MM.1S (cell line): Measurements from ENCODE around the gene BCL2.

ENCODE experiments used
- EZH2 ChIP-seq: fragments of 300-600 bp; sonication (generic); optimal IDR thresholded peaks from 2 replicates; pipeline ENCODE3; 2017; ENCODE audit warnings: low read depth, mild to moderate bottlenecking, antibody characterized with exemption, low read length, mixed read lengths
- TF ChIP-seq, protein P1 (sequence below): fragments of 300-600 bp; sonication (generic); IDR thresholded peaks from 2 replicates; pipeline ENCODE4 v1.5.1; 2016; ENCODE audit warnings: antibody characterized with exemption, low read length, mixed read lengths

DNA sequence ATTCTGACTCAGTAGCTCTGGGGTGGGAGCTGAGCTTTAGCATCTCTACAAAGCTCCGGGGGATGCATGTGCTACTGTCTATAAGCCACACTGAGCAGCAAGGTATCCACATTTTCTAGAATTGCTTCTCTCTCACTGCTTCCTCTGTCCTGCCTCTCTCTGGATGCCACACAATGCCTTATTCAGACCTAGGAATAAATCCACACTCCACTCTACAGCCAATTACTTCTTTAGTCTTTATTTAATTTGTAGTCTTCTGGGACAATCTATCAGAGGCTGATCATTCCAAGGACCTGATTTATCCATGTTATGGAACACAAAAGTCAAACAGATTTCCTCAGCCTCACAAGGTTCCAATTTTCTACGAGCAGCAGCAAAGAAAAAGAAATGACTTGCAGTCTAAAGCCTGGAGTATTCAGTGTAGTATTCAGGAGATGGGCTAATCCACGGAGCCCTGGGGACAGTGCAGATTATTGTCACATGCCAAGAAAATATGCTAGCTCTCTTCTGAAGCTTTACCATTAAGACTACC is 4.4 kb downstream of the BCL2 start:
- TF ChIP-seq, protein P1, sequence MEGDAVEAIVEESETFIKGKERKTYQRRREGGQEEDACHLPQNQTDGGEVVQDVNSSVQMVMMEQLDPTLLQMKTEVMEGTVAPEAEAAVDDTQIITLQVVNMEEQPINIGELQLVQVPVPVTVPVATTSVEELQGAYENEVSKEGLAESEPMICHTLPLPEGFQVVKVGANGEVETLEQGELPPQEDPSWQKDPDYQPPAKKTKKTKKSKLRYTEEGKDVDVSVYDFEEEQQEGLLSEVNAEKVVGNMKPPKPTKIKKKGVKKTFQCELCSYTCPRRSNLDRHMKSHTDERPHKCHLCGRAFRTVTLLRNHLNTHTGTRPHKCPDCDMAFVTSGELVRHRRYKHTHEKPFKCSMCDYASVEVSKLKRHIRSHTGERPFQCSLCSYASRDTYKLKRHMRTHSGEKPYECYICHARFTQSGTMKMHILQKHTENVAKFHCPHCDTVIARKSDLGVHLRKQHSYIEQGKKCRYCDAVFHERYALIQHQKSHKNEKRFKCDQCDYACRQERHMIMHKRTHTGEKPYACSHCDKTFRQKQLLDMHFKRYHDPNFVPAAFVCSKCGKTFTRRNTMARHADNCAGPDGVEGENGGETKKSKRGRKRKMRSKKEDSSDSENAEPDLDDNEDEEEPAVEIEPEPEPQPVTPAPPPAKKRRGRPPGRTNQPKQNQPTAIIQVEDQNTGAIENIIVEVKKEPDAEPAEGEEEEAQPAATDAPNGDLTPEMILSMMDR, result no peak
- TF ChIP-seq EZH2, result no peak
